OCI-LY3 (cell line): ENCODE measurements around the gene APOA1.

Experiments
- H2AFZ ChIP-seq: fragments of 200-600, 300-600 bp; shearing (Covaris generic); 2 replicates; pipeline ENCODE4 v1.6.0; 2014; ENCODE audit warnings: antibody characterized with exemption, low read depth, low read length
- H3K27ac ChIP-seq: fragments of 200-600, 300-600 bp; sonication (generic); 2 replicates; pipeline ENCODE4 v1.5.1; 2014; ENCODE audit warnings: mild to moderate bottlenecking, low read length, moderate library complexity, mixed read lengths
- H3K27me3 ChIP-seq: fragments of 200-600, 300-600 bp; sonication (generic); 2 replicates; pipeline ENCODE4 v1.6.1; 2014; ENCODE audit warnings: low read depth, low read length, mixed read lengths
- H3K36me3 ChIP-seq: fragments of 200-600, 300-600 bp; sonication (generic); replicated peaks from 2 replicates; pipeline ENCODE3; 2014; ENCODE audit warnings: low read depth, low read length, mixed read lengths
- H3K4me1 ChIP-seq: fragments of 300-600, 200-600 bp; sonication (generic); 2 replicates; pipeline ENCODE4 v1.6.1; 2014; ENCODE audit warnings: low read length, mixed read lengths
- H3K4me2 ChIP-seq: fragments of 200-600, 300-600 bp; sonication (generic); 2 replicates; pipeline ENCODE4 v1.6.1; 2014; ENCODE audit warnings: low read length, mixed read lengths
- H3K4me3 ChIP-seq: fragments of 300-600, 200-600 bp; sonication (generic); 2 replicates; pipeline ENCODE4 v1.5.1; 2014; ENCODE audit warnings: antibody characterized with exemption, mild to moderate bottlenecking, low read length, moderate library complexity
- H3K79me2 ChIP-seq: fragments of 300-600, 200-600 bp; shearing (Covaris generic); 2 replicates; pipeline ENCODE4 v1.6.1; 2014; ENCODE audit warnings: mild to moderate bottlenecking, low read length, mixed read lengths
- H3K9ac ChIP-seq: fragments of 300-600, 200-600 bp; shearing (Covaris generic); 2 replicates; pipeline ENCODE4 v1.6.0; 2014; ENCODE audit warnings: mild to moderate bottlenecking, low read length, moderate library complexity
- H3K9me3 ChIP-seq: fragments of 200-600, 300-600 bp; shearing (Covaris generic); 2 replicates; pipeline ENCODE4 v1.6.1; 2014; ENCODE audit warnings: low read length, mixed read lengths; ENCODE audit not compliant: insufficient read depth
- H4K20me1 ChIP-seq: fragments of 200-600, 300-600 bp; sonication (generic); 2 replicates; pipeline ENCODE4 v1.6.1; 2016; ENCODE audit warnings: low read length, mixed read lengths; ENCODE audit not compliant: insufficient read depth
- EZH2phosphoT487 ChIP-seq: fragments of 200-600 bp; shearing (Covaris generic); IDR thresholded peaks from 2 replicates; pipeline ENCODE4 v1.6.1; 2018; ENCODE audit warnings: antibody characterized with exemption, mixed run types, low read depth
- TF ChIP-seq, protein P1 (sequence below): fragments of 200-600, 300-600 bp; sonication (generic); IDR thresholded peaks from 2 replicates; pipeline ENCODE4 v1.5.1; 2014; ENCODE audit warnings: antibody characterized with exemption, low read length, low read depth

APOA1 gene

DNA sequence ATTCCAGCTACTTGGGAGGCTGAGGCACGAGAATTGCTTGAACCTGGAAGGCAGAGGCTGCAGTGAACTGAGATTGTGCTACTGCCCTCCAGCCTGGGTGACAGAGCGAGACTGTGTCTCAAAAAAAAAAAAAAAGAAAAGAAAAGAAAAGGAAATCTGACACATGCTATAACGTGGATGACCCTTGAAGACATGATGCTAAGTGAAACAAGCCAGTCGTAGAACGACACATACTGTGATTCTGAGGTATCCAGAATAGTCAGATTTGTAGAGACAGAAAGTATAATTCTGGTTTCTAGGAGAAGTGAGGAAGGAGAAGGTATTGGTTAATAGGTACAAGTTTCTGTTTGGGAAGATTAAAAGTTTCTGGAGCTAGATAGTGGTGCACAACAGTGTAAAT lies 39.1 kb downstream of the APOA1 start:
- H3K9ac ChIP-seq: no peak overlapping the region
- no peaks in the 10 kb centered on the region for H3K36me3 ChIP-seq
- no peaks in the 10 kb centered on the region for H4K20me1 ChIP-seq
- no peaks in the 10 kb centered on the region for H3K9me3 ChIP-seq
- no peak overlapping the region for H2AFZ ChIP-seq
- TF ChIP-seq, protein P1, sequence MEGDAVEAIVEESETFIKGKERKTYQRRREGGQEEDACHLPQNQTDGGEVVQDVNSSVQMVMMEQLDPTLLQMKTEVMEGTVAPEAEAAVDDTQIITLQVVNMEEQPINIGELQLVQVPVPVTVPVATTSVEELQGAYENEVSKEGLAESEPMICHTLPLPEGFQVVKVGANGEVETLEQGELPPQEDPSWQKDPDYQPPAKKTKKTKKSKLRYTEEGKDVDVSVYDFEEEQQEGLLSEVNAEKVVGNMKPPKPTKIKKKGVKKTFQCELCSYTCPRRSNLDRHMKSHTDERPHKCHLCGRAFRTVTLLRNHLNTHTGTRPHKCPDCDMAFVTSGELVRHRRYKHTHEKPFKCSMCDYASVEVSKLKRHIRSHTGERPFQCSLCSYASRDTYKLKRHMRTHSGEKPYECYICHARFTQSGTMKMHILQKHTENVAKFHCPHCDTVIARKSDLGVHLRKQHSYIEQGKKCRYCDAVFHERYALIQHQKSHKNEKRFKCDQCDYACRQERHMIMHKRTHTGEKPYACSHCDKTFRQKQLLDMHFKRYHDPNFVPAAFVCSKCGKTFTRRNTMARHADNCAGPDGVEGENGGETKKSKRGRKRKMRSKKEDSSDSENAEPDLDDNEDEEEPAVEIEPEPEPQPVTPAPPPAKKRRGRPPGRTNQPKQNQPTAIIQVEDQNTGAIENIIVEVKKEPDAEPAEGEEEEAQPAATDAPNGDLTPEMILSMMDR: no peak
- H3K27me3 ChIP-seq: peaks cover 15% of the 10 kb centered on the region; the same call in 1 of the 2 replicates
- H3K79me2 ChIP-seq: no peaks in the 10 kb centered on the region
- H3K4me2 ChIP-seq: no peak overlapping the region
- H3K4me3 ChIP-seq: no peak overlapping the region
- H3K27ac ChIP-seq: no peak overlapping the region
- peaks cover 3% of the 10 kb centered on the region; the same call in 1 of the 2 replicates for H3K4me1 ChIP-seq

- Histone ChIP-seq H3K4me3 (no peak overlapping the region), H2AFZ (no peak overlapping the region), H3K79me2 (no peaks in the 10 kb centered on the region), H3K9ac (no peak overlapping the region), H3K9me3 (no peaks in the 10 kb centered on the region), H3K27me3 (peaks cover 15% of the 10 kb centered on the region; the same call in 1 of the 2 replicates), H3K4me2 (no peak overlapping the region), H3K4me1 (peaks cover 3% of the 10 kb centered on the region; the same call in 1 of the 2 replicates), H4K20me1 (no peaks in the 10 kb centered on the region), H3K27ac (no peak overlapping the region), H3K36me3 (no peaks in the 10 kb centered on the region)
- TF ChIP-seq, protein P1: no peak
- TF ChIP-seq EZH2phosphoT487: no peak
Measured at GRCh38 chr11:116797816-116798215, 39.6 kb downstream of the APOA1 start.

- Histone ChIP-seq H3K9me3 (no peaks in the 10 kb centered on the region), H3K4me1 (peaks cover 6% of the 10 kb centered on the region; the same call in 1 of the 2 replicates), H3K4me3 (no peak overlapping the region), H2AFZ (no peak overlapping the region), H4K20me1 (no peaks in the 10 kb centered on the region), H3K79me2 (no peaks in the 10 kb centered on the region), H3K9ac (no peak overlapping the region), H3K36me3 (no peaks in the 10 kb centered on the region), H3K27ac (no peak overlapping the region), H3K4me2 (no peak overlapping the region), H3K27me3 (peaks cover 15% of the 10 kb centered on the region; the same call in 1 of the 2 replicates)
- TF ChIP-seq, protein P1: no peak
- no peak for TF ChIP-seq EZH2phosphoT487
Measured at GRCh38 chr11:116796548-116796947, 40.9 kb downstream of the APOA1 start.

DNA sequence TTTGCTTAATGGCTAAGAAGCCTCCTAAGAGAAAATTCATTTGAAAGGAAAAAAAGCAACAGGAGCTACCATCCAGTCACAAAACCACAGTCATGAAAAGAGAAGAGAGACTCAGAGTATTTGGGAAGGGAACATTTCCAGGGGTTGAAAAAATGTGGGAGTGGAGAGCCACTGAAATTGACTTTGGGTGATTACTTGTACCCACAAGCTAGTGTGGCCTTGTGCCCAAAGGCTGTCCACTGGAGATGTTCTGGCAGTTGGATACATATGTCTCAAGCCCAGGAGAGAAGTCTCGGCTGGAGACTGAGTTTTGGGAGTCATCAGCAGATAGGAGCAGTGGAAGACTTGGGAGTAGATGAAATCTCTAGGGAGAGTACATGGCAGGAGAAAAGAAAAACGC lies 42.6 kb downstream of the APOA1 start:
- TF ChIP-seq, protein P1: no peak
- no peak for TF ChIP-seq EZH2phosphoT487
- Histone ChIP-seq H3K27me3 (0 out of 2 replicates have a peak, but pooled peaks cover 10% of the 10 kb centered on the region), H3K36me3 (no peaks in the 10 kb centered on the region), H3K9ac (no peak overlapping the region), H3K4me3 (no peak overlapping the region), H3K27ac (no peak overlapping the region), H4K20me1 (no peaks in the 10 kb centered on the region), H3K4me2 (no peak overlapping the region), H3K4me1 (peaks cover 7% of the 10 kb centered on the region; the same call in 1 of the 2 replicates), H3K79me2 (no peaks in the 10 kb centered on the region), H2AFZ (no peak overlapping the region), H3K9me3 (no peaks in the 10 kb centered on the region)
